ENCODE data around the gene ADTRP.

DNA sequence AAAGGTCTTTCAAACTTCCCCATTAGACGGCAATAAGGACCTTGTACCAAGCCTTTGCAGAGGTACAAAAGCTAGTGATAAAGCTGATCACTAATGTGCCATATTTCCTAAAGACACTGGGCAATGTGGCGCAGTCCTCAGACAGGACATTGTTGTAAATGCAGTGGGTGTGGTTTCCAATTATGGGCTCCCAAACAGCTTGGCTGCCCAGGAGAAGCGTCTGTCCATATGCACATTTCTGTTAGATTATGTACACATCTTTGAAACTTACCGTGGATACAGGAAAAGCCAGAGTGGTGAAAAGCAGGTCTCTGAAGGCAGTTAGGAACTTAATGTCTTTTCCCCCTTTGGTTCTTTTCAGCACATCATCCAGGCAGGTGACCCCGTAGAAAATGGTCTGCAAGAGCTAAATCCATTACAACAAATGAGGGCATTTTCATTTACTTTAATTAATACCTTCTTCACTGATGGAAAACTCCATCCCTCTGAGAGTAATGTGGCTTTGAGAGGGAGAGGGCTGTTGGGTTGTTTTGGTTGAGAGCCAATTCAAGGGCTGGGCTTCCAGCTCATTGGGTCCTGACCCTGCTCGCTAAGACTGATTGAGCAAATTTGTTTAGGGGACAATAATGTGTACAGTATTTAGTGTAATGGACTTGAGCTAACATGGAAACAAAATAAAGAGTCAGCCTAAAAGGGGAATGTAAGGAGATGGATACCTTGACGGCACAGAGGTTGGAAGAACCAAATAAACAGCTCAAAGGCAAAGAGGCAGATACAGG lies 10.4 kb downstream of the ADTRP start:
- TF ChIP-seq, protein P1, sequence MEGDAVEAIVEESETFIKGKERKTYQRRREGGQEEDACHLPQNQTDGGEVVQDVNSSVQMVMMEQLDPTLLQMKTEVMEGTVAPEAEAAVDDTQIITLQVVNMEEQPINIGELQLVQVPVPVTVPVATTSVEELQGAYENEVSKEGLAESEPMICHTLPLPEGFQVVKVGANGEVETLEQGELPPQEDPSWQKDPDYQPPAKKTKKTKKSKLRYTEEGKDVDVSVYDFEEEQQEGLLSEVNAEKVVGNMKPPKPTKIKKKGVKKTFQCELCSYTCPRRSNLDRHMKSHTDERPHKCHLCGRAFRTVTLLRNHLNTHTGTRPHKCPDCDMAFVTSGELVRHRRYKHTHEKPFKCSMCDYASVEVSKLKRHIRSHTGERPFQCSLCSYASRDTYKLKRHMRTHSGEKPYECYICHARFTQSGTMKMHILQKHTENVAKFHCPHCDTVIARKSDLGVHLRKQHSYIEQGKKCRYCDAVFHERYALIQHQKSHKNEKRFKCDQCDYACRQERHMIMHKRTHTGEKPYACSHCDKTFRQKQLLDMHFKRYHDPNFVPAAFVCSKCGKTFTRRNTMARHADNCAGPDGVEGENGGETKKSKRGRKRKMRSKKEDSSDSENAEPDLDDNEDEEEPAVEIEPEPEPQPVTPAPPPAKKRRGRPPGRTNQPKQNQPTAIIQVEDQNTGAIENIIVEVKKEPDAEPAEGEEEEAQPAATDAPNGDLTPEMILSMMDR (IDR thresholded peaks at IDR 0.05), result no peak
- TF ChIP-seq POLR2A (IDR thresholded peaks at IDR 0.05) (no peak), EP300 (IDR thresholded peaks at IDR 0.05) (no peak), POLR2AphosphoS5 (IDR thresholded peaks at IDR 0.05) (no peak)
